ENCODE measurements around the gene CDH24.

DNA sequence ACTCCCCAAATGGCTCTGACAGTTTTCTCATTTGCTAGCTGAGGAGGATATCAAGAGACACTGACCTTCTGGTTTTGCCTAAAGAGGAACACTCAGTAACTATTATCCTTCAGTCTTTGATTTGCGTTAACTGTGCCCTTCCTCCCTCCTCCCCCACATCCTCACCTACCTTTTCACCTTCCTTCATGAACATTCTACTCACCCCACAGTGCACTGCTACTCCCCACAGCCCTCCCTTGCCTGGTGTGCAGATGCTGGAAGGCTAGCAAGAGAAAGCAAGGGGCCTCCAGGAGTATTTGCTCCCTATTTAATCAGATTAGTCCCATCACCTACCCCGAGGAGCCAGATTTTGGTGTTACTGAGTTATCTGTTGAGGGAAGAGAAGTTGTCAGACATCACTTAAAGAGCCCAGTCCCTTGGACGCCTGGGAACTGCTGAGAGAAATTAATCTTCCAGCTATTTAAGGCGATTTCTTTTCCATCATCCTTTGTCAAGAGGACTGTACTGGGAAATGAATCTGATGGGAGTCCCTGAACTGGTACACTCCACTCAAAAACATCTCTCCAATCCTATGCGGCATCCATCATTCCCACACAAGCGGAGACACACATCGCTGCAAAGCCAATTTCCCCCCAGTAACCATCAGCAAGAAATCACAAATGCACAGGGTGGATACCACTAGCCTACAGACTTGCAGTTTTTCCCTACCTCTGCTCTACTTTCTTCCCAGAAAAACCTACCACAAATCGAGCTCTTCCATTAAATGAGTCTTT, 34.1 kb downstream of the CDH24 start:
- TF ChIP-seq, protein P1, sequence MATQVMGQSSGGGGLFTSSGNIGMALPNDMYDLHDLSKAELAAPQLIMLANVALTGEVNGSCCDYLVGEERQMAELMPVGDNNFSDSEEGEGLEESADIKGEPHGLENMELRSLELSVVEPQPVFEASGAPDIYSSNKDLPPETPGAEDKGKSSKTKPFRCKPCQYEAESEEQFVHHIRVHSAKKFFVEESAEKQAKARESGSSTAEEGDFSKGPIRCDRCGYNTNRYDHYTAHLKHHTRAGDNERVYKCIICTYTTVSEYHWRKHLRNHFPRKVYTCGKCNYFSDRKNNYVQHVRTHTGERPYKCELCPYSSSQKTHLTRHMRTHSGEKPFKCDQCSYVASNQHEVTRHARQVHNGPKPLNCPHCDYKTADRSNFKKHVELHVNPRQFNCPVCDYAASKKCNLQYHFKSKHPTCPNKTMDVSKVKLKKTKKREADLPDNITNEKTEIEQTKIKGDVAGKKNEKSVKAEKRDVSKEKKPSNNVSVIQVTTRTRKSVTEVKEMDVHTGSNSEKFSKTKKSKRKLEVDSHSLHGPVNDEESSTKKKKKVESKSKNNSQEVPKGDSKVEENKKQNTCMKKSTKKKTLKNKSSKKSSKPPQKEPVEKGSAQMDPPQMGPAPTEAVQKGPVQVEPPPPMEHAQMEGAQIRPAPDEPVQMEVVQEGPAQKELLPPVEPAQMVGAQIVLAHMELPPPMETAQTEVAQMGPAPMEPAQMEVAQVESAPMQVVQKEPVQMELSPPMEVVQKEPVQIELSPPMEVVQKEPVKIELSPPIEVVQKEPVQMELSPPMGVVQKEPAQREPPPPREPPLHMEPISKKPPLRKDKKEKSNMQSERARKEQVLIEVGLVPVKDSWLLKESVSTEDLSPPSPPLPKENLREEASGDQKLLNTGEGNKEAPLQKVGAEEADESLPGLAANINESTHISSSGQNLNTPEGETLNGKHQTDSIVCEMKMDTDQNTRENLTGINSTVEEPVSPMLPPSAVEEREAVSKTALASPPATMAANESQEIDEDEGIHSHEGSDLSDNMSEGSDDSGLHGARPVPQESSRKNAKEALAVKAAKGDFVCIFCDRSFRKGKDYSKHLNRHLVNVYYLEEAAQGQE (IDR thresholded peaks at IDR 0.05; ENCODE audit: insufficient read depth in 1 of 2, low read depth in 2 of 2, low read length in 1 of 2) = no peak
- TF ChIP-seq, protein P2, sequence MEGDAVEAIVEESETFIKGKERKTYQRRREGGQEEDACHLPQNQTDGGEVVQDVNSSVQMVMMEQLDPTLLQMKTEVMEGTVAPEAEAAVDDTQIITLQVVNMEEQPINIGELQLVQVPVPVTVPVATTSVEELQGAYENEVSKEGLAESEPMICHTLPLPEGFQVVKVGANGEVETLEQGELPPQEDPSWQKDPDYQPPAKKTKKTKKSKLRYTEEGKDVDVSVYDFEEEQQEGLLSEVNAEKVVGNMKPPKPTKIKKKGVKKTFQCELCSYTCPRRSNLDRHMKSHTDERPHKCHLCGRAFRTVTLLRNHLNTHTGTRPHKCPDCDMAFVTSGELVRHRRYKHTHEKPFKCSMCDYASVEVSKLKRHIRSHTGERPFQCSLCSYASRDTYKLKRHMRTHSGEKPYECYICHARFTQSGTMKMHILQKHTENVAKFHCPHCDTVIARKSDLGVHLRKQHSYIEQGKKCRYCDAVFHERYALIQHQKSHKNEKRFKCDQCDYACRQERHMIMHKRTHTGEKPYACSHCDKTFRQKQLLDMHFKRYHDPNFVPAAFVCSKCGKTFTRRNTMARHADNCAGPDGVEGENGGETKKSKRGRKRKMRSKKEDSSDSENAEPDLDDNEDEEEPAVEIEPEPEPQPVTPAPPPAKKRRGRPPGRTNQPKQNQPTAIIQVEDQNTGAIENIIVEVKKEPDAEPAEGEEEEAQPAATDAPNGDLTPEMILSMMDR (IDR thresholded peaks at IDR 0.05) = no peak
- TF ChIP-seq POLR2AphosphoS5 (IDR thresholded peaks at IDR 0.05; ENCODE audit: low read depth, low read length) = no peak
